ENCODE data around the gene PPP2R5C. TPM values are rescaled to one million over a fixed set of nuclear protein-coding genes. Genes with fewer than 3 reads are reported as not detected.

PPP2R5C gene
- total and polyA plus RNA-seq, 7 donors, result 90.2 to 175 (median 131) TPM

- no peak overlapping the region for H3K4me3 ChIP-seq
- WGBS, 2 donors, result 93% methylated on average over 4 of the region's 4 CpGs
These were observed 25.4 kb upstream of the PPP2R5C start for GRCh38 chr14:101736071-101736470.

GRCh38 chr14:101736585-101736984, 24.9 kb upstream of the PPP2R5C start:
- 90 to 93% methylated on average over 8 of the region's 8 CpGs for WGBS, 2 donors
- Histone ChIP-seq H3K27me3 (peaks cover 0 to 5% (median 0%) of the 10 kb centered on the region in 3 donors), H3K36me3 (no peaks in the 10 kb centered on the region), H3K4me1 (peaks cover 0 to 5% (median 0%) of the 10 kb centered on the region in 4 donors), H3K4me3 (no peak overlapping the region), H3K27ac (no peak overlapping the region), H3K9me3 (peaks cover 0 to 8% (median 0%) of the 10 kb centered on the region in 4 donors)
- intact Hi-C loops (cut with DNase I), result no loop called here
- TF ChIP-seq POLR2AphosphoS5 (IDR thresholded peaks at IDR 0.05) (no peak), CTCF (IDR thresholded peaks at IDR 0.05) (no peak), EP300 (IDR thresholded peaks at IDR 0.05) (no peak)
- DNase-seq, result no peak

More at GRCh38 chr14:101736071-101736470, 25.4 kb upstream of the PPP2R5C start:
- Histone ChIP-seq H3K27ac (no peak overlapping the region), H3K9me3 (peaks cover 0 to 7% (median 0%) of the 10 kb centered on the region in 4 donors), H3K27me3 (peaks cover 0 to 10% (median 0%) of the 10 kb centered on the region in 3 donors), H3K4me1 (peaks cover 0 to 7% (median 2%) of the 10 kb centered on the region in 4 donors), H3K36me3 (no peaks in the 10 kb centered on the region)
- no peak for DNase-seq
- intact Hi-C loops (cut with DNase I), result no loop called here
- TF ChIP-seq POLR2A (IDR thresholded peaks at IDR 0.05), result no peak
- TF ChIP-seq CTCF (IDR thresholded peaks at IDR 0.05), result no peak
- no peak for TF ChIP-seq EP300 (IDR thresholded peaks at IDR 0.05)
- no peak for TF ChIP-seq POLR2AphosphoS5 (IDR thresholded peaks at IDR 0.05)

GRCh38 chr14:101737414-101738339, 23.8 kb upstream of the PPP2R5C start:
- Histone ChIP-seq H3K27ac (no peak overlapping the region), H3K27me3 (no peaks in the 10 kb centered on the region), H3K36me3 (no peaks in the 10 kb centered on the region), H3K4me1 (no peaks in the 10 kb centered on the region), H3K9me3 (peaks cover 0 to 8% (median 0%) of the 10 kb centered on the region in 4 donors), H3K4me3 (no peak overlapping the region)
- intact Hi-C loops (cut with DNase I), result no loop called here
- WGBS, 2 donors, result 67 to 73% methylated on average over 11 of the region's 11 CpGs
- TF ChIP-seq POLR2AphosphoS5 (IDR thresholded peaks at IDR 0.05) (no peak), POLR2A (IDR thresholded peaks at IDR 0.05) (no peak), CTCF (IDR thresholded peaks at IDR 0.05) (no peak), EP300 (IDR thresholded peaks at IDR 0.05) (no peak)
- no peak for DNase-seq

- Histone ChIP-seq H3K4me1 (no peaks in the 10 kb centered on the region), H3K27ac (no peak overlapping the region), H3K9me3 (peaks cover 0 to 8% (median 0%) of the 10 kb centered on the region in 4 donors), H3K27me3 (no peaks in the 10 kb centered on the region), H3K4me3 (no peak overlapping the region), H3K36me3 (no peaks in the 10 kb centered on the region)
- no peak for DNase-seq
- intact Hi-C loops (cut with DNase I), result no loop called here
- WGBS, 2 donors, result 78 to 90% methylated on average over 3 of the region's 3 CpGs
- TF ChIP-seq CTCF (IDR thresholded peaks at IDR 0.05), result no peak
- TF ChIP-seq POLR2AphosphoS5 (IDR thresholded peaks at IDR 0.05), result no peak
- no peak for TF ChIP-seq EP300 (IDR thresholded peaks at IDR 0.05)
- no peak for TF ChIP-seq POLR2A (IDR thresholded peaks at IDR 0.05)
These were observed 22.7 kb upstream of the PPP2R5C start for GRCh38 chr14:101738703-101739320.
